Cortex of kidney (tissue), 1 donor: ENCODE measurements around the gene OPCML.

ENCODE experiments used
- DNase-seq: peaks from one replicate; lab custom pipeline; 2025; lab: John Stamatoyannopoulos, UW

Gene OPCML

GRCh38 chr11:132472411-132473172 is 1059.7 kb downstream of the OPCML start:
- no peak for DNase-seq

GRCh38 chr11:132471466-132471865 is 1060.8 kb downstream of the OPCML start:
- no peak for DNase-seq

DNA sequence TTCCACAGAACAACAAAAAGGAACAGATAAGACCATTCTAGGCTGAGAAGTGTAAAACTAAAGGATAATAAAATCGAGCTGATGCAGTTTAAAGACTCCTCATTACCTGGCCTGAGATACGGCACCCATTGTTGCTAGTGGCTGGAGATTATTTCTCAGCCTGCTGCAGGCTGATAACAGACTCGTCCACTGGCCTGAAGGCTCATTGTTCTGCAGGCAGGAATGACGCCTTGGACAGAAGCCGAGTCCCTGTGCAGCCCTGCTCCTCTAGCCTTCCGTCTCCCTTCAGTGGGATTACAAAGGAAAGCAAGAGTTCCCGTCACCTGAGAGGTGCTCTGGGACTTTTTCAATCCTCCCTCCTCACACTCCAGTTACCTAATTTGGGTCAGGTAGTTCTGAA is 1065.3 kb downstream of the OPCML start:
- DNase-seq, result no peak

DNA sequence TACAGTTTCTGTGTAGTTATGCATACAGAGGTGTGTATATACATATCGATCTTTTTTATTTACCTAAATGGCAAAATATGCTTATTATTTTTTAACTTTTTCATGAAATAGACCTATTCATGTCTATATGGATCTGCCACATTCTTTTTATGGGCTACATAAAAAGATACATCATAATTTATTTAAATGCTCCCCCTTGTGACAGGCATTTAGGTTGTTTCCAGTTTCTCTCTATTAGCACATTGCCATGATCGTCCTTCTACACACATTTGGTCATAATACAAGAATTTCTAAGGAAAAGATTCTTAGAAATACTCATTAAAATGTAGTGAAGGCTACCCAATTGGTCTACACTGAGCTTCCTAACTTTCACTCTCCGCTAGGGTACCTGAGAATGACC is 1067.4 kb downstream of the OPCML start:
- DNase-seq, result no peak

DNA sequence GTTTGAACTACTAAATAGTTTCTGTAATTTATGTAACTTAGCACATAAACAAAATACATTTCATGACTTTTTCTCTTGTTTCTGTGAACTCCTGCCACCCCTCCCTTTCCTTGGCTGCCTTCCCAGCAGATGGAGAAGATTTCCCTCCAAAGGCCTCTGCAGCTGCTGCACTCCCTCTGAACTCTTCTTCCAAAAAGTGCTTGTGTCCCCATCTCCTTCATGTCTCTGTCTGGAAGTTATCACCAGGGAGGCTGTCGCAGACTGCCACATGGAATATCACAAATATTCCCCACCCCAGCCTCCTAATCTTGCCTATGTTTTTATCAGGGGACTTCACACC is 1068.3 kb downstream of the OPCML start:
- DNase-seq, result no peak

GRCh38 chr11:132463295-132464002 is 1068.9 kb downstream of the OPCML start:
- DNase-seq, result no peak

GRCh38 chr11:132459736-132460135 is 1072.6 kb downstream of the OPCML start:
- DNase-seq, result no peak

- DNase-seq, result no peak
Measured at GRCh38 chr11:132457445-132457844, 1074.9 kb downstream of the OPCML start.

GRCh38 chr11:132456751-132457328 is 1075.5 kb downstream of the OPCML start:
- DNase-seq, result no peak

GRCh38 chr11:132455044-132455443 is 1077.3 kb downstream of the OPCML start:
- no peak for DNase-seq

- DNase-seq, result no peak
Measured at GRCh38 chr11:132453406-132453805, 1078.9 kb downstream of the OPCML start.

DNA sequence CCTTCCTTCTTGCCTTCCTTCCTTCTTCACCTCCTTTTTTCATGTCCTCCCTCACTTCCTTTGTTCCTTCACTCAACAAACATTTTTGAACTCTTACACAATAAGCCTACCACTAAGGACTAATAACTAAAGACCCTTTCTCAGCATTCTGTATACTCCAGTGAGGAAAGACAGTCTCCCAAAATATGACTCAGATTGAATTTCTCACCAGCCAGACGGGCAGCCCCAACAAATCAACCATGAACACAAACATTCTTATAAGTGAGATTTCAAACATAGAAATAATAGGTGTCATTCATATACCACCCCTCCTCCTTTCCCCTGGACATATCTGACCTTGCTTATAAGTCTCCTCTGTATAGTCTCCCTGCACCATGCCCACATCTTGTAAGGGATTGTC is 1079.7 kb downstream of the OPCML start:
- no peak for DNase-seq

- DNase-seq, result no peak
Measured at GRCh38 chr11:132451942-132452601, 1080.2 kb downstream of the OPCML start.

DNA sequence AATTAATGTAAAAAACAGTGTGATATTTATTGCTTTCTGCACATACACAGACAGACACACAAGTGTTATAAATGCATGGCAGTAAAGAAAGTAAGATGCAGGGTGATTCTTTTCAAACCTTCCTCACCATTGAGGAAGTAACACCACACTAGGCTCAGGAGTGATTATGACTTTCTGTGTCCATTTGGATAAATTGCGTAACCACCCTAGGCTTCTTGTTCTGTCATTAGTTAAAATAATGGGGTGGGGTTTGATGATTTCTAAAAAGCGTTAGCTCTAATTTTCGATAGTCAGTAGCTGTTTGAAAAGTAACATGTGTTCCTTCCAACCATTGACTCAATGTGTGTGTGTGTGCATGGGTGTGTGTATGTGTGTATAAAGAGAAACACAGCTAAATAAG is 1081.7 kb downstream of the OPCML start:
- no peak for DNase-seq

GRCh38 chr11:132448334-132448995 is 1083.8 kb downstream of the OPCML start:
- no peak for DNase-seq

DNA sequence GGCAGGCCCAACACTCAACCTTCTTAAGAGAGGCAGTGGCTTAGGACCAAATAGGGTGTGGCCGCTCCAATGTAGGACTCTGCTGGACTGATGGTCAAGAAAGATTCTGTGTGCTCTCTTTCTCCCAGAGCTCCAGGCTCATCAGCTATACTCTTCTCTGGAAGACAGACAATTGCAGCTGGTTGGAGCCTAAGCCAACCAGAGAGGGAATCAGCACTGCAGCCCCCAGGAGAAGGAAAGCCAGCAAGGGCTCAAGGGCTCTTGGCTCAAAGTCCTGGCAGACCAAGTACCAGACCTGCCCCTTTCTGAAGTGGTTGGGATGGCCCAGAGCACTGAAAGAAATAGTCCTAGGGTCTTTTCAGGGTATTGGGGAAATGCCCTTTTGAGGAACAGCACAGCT is 1084.5 kb downstream of the OPCML start:
- no peak for DNase-seq

- DNase-seq, result no peak
Measured at GRCh38 chr11:132445859-132446291, 1086.4 kb downstream of the OPCML start.

DNA sequence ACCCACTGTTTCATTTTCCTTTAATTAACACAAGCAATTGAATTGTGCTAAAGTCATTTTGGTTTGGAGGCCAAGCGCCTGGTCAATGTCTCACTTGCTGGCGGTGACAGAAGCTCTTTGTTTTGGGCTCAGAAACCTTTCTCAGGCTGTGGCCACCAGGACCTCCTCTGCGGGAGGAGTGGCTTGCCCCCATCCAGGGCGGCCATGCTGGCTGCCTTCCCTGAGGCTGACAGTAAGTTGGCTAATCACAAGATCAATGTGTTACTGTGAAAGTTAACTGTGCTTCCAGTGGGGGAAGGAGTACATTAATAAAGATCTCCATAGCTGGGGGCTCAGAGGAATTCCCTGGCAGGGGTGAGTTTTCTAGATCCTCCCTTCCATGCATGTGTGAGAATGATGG is 1087.4 kb downstream of the OPCML start:
- no peak for DNase-seq

DNA sequence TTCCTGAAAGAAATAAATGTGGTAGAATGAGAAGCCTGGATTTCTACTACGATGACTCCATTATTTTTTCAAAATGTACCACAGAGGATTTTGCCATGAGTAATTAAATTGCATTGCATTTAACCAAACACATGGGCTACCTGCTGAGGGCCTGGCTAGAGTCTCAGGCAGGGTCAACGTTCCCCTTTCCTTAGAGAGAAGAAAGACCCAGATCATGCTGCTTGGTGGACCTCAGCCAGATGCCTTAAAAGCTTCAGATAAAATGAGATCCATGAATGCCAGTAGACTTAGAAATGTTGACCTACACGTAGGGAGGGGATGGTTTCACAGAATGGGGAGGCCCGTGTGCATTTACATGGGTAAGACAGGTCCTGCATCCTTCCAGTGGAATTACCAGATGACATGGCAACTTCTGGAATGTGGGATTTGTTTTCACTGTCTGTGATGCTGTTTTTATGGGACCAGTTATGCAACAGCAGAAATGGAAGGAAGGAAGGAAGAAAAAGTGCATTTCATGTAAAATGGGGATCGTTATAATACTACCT is 1092.5 kb downstream of the OPCML start:
- no peak for DNase-seq

GRCh38 chr11:132438418-132438817 is 1093.9 kb downstream of the OPCML start:
- DNase-seq, result no peak

DNA sequence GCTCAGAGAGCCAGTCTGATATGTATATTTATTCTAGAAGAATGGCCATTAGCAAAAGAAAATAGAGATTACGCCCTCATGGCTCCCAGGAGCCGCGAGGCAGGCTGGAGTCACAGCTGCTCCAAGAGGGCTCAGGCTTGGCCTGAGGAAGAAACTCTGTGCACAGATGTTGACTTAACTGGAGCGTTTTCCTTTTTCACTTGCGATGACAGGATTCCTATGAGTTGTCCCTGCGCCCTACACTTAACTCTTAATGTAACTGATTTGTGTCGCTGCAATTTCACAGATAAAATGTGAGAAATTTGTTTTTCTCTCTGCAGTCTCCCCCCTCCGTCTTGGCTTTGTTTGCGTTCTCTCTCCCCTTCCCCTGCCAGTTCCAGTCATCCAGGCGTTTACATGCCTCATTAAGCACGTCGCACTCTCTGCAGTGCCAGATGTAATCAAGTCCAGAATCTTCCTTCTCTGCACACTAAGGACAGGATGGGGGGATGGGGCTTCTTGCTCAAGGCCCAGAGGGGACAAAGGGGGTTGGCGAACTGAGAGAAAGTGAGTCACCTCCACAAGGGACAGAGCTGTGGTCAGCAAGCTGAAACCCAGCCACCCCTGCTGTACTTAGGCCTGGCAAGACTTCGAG is 1101.8 kb downstream of the OPCML start:
- DNase-seq, result no peak
